Activated CD8-positive, alpha-beta memory T cell treated with anti-CD3 and anti-CD28 coated beads, Interleukin-2, amount 50 U/mL, for 24 hours (primary cell): ENCODE measurements around the gene FFAR4.

Experiments used
- DNase-seq: peaks from one replicate; pipeline ENCODE4 v3.0.0-alpha.2; 2020; ENCODE audit errors: extremely low read depth

The FFAR4 gene

GRCh38 chr10:93600446-93601145 lies 34.1 kb downstream of the FFAR4 start:
- DNase-seq, result no peak

GRCh38 chr10:93601146-93601773 lies 34.8 kb downstream of the FFAR4 start, which contains the start of gene RBP4:
Gene RBP4, minus strand, starts transcription at chr10:93601235. Its CDS starts 207 bp downstream, at chr10:93601028.
- DNase-seq, result no peak

GRCh38 chr10:93601774-93602162 lies 35.3 kb downstream of the FFAR4 start:
- no peak for DNase-seq

DNA sequence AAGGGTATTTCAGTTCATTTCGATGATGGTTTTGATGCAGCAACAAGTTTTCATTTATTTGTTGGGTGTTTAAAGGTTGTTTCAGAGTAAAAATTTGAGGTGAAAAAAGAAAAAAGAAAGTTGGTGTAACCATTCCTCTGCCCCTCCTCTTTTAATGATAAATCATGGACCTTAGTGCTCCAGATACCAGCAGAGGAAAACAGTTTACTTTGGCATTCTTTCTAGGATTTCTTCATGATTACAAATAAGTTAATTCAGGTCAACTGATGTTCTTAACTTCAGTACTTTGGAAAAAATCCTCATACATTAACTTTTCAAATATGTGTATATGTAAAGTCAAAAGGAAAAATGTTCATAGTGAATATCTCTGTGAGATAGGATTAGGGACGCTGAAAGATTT lies 36.6 kb downstream of the FFAR4 start:
- no peak for DNase-seq

- no peak for DNase-seq
Measured at GRCh38 chr10:93604146-93604545, 37.7 kb downstream of the FFAR4 start.

DNA sequence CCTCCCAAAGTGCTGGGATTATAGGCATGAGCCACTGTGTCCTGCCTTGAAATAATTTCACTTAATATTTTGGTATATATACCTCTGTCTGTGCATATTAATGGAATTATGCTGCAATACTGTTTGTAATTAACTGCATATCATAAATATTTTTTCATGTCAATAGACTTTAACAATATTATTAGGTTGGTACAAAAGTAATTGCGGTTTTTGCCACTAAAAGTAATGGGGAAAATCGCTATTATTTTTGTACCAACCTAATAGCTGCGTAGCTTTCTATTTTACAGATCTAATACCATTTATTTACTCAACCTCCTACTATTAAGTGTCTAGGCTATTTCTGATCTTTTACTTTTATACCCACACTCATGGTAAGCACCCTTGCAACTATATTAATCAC lies 42.0 kb downstream of the FFAR4 start:
- DNase-seq, result no peak

DNA sequence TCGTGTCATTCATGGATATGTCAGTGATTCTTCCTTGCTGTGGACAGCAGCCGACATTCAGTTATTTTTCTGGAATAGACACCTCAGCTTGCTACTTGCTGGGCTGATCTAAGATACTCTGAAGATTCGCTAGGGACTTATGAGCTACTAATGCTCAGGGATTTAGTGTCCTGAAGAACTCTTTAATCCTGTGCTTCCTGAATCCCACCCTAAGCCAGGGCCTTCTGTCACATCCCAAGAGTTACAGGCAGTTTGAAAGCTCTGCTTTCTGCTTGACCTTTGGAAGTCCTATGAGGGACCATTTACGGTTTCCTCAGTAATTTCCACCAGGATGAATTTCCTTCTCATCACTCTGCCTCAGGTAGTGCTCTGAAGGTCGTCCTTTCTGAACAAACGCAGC lies 45.8 kb downstream of the FFAR4 start, which contains the start of gene PDE6C:
PDE6C (plus strand) TSS at position 227 of the 400 bp plus-strand sequence. CDS start 189 bp downstream, outside the sequence.
- no peak for DNase-seq

DNA sequence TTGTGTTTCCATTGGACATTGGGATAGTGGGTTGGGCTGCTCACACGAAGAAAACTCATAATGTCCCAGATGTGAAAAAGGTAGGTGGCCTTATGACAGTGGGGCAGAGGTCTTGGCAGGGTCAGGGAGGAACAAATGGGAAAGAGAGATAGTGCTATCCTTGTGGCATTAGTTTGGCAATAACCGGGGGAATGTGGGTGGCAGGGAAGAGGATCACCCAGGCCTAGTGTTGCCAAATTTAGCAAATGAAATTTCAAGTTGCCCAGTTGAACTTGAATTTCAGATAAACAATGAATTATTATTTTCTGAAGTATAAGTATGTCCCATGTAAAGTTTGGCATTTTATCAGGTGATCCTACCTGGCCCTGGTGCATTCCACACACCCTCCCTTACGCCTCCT lies 46.7 kb downstream of the FFAR4 start:
- no peak for DNase-seq

- DNase-seq, result no peak
Measured at GRCh38 chr10:93614101-93614825, 47.8 kb downstream of the FFAR4 start.

GRCh38 chr10:93615576-93616235 lies 49.2 kb downstream of the FFAR4 start:
- no peak for DNase-seq

DNA sequence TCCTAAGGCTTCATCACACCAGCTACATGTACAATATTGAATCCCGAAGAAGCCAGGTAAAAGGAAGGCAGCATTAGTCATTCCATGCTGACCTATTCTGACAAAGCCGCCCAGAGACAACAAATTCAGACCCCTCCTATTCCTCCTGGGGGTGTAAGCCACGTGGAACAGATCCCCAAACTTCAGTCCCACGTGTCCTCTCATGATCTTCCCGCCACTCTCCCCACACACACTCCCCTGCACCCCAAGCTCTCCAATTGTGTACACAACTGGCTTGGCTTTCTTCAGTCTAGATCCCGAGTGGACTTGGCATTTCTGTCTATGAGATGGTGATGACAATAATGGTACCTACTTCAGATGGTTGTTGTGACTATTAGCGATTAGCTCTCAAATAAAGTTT lies 54.5 kb downstream of the FFAR4 start:
- DNase-seq, result no peak

DNA sequence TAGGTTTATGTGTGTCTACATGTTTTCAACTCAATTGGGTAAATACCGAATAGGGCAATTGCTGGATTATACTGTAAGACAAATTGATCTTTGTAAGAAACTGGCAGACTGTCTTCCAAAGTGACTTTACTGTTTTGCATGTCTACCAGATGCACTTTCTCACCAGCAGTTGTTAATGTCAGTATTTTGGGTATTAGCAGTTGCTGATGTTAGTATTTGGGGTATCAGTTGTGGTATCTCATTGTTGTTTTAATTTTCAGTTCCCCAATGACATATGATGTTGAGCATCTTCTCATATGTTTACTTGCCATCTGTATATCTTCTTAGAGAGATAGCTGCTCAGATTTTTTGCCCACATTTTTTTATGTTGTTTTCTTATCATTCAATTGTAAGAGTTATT lies 56.5 kb downstream of the FFAR4 start:
- DNase-seq, result no peak

DNA sequence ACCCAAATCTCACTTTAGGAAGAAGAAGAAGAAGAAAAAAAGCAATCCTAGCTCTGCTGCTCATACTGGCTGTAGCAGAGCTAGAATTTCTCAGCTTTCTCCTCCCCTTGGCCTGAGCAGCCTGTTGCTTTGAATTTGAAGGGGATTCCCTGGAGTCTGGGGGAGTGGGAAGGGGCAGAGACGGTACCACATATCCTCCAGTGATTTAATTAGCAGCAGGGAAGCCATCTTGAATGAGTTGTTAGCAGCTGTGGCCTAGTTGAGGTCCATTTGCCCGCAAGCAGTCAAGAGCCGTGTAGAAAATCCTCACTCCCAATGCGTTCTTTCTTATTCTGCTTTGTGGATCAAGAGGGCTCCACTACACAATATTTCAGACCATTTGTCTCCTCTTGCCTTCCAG lies 62.4 kb downstream of the FFAR4 start:
- DNase-seq, result no peak

DNA sequence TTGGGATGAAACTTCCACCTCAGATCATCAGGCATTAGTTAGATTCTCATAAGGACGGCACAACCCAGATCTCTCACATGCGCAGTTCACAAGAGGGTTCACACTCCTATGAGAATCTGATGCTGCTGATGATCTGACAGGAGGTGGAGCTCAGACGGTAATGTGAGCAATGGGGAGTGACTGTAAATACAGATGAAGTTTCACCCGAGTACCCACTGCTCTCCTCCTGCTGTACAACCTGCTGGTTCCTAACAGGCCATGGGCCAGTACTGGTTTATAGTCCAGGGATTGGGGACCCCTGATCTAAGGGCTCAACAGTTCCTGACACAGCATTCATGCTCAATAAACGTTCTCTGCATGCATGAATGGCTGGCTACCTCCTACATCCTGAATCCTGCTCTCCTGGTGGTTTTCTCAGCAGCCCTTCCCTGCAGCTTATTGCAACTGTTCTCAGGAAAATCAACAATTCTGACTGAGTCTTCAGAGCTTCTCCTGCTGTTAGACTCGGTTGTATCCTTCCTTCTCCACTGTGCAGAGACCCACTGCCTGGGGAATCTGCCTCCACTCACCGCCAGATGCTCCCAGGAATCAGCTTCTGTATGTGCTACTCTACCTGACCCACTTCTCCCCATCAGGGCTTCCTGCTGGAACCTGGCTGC lies 63.3 kb downstream of the FFAR4 start:
- DNase-seq, result no peak

DNA sequence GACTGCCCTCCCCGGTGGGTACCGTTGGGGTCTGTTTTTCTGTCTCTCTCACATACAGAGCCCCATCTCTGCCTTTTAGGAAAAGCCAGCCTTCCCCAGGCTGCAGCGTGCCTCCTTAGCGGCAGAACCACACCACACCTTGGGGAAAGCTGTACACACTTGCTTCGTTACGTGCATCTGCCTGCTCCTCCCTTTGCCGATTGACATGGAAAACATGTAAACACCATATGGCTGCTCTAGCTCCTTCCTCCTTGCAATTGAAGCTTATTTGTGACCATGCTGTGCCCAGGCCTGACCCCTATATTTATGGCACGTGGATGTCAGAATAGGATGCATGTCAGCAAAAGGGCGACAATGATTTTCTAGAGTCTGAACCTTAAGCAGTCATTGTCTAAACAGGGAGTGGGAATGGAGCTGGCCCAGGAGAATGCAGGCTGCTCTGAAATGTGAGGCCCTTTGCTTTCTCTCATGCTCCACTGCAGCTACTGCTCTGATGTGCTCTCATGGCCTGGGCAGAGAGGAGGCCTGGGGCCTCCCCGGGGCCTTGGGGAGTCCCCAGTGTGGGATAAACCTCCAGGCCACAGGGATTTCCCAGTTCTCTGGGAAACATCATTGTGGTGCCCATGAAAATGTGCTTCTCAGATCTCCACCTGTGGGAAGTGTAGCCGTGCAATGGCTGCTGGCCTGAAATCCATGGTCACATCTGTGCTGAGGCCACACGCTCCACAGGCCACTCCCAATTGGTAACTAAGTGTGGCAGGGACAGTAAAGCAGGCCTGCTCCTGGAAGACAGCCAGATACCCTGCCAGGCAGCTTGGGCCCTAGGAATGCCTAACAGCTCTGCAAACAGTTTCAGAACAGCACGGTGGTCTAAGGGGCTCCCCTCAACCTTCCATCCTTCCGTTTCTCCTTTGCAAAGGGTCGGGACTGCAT lies 64.4 kb downstream of the FFAR4 start:
- no peak for DNase-seq
